Activated naive CD8-positive, alpha-beta T cell treated with anti-CD3 and anti-CD28 coated beads, Interleukin-2, amount 50 U/mL, for 16 hours (primary cell): ENCODE data around the gene NUTM1.
"Not testable (repeated sequence)": the region's sequence is repeated elsewhere in the genome, so short reads cannot be mapped to it uniquely, and the experiment has no call there.

Experiments used
- DNase-seq: peaks from one replicate; pipeline ENCODE4 v3.0.0-alpha.2; 2020; ENCODE audit warnings: low read depth, low spot score

NUTM1 gene

GRCh38 chr15:34336231-34336990 lies 6.7 kb upstream of the NUTM1 start:
- no peak for DNase-seq

GRCh38 chr15:34336991-34337556 lies 6.0 kb upstream of the NUTM1 start:
- DNase-seq, result no peak

DNA sequence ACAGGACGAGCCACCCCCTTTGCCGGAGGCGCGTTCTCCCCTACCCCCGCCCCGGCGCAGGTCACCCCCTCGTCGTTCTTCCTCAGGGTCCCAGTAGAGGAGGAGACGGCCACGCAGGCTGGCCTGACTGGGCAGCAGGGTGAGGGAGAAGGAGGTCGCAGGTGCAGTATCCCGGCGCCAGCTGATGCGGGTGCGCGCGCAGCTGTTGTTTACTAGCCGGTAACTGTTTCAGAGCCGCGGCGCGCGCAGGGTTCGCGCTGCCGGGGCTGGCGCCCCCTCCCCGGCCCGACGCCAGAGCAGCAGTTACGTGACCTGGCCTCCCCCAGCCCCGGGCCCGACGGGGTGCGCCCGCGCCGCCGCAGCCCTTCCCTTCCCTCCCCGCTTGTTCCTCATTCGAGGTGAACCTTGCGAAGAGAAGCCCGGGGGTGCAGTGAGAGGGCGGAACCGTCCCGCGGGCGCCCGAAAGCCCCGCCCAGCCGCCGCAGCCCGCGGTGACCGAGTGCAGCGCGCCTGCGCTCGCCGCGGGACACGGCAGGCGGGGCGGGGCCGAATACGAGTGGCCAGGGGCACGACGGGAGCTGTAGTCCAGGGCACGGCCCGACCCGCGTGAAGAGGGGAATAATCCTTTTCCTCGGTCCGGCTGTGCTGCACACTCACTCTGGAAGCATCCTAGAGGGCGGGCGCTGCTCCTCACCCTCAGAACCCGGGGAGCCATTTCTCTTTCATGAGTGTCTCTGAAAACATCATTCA lies 5.4 kb upstream of the NUTM1 start, which contains the start of gene SLC12A6:
SLC12A6 (minus strand) TSS at position 225 of the 750 bp plus-strand sequence. CDS start 1,101 bp downstream, outside the sequence.
- peak; percentile 84 for DNase-seq

GRCh38 chr15:34338347-34338746 lies 4.8 kb upstream of the NUTM1 start:
- no peak for DNase-seq

DNA sequence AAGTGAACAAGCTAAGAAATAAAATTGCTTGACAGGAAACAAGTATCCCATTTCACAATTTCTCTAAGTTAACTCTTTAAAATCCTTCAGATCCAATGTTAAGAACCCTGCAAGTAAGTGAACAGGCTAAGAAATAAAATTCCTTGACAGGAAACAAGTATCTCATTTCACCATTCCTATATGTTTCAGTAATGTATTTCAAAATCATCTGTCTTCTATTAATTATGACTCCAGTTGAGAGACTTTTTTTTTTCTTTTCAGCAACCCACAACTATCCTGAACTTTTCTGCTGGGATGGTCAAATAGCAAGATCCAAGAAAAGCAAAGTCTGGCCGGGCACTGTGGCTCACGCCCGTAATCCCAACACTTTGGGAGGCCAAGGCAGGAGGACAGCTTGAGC lies 3.2 kb upstream of the NUTM1 start:
- no peak for DNase-seq

DNA sequence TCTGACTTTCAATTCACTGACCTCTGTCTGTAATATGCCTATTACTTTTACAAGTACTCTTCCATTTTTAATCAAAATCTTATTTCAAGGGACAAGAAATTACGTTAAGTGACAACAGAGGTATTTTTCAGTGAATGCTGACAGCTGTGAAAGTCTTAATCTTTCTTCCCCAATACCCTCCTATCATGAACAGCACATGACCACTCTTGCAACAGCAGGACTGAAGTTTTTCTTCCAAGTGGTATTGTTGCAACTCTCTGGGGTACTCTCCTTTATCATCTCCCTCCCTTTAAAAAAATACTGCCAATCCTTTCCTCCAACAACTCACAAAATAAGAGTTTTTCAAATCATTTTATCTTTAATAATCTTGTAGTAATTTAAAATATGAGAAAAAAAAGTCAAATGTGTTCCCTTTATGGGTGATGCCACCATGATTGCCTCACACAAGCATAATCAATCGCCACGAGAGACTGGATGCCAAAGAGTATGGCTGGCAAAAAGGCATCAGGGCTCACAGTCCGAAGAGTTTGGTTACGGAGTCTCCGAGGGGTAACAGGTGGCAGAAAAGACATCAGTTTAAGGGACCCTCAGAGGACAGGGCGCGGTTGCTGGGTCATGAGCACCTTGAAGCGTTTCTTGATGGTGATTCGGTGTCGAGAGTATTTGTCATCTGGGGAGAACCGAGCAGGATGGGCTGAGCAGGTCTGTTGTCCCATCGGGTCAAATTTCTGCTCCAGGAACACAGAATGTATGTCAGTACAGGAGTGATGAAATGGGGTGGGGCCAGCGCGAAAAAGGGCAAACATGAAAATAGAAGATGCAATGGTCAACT lies 1.5 kb upstream of the NUTM1 start:
- no peak for DNase-seq

GRCh38 chr15:34342213-34342736 lies 840 bp upstream of the NUTM1 start:
- not testable (repeated sequence) for DNase-seq

DNA sequence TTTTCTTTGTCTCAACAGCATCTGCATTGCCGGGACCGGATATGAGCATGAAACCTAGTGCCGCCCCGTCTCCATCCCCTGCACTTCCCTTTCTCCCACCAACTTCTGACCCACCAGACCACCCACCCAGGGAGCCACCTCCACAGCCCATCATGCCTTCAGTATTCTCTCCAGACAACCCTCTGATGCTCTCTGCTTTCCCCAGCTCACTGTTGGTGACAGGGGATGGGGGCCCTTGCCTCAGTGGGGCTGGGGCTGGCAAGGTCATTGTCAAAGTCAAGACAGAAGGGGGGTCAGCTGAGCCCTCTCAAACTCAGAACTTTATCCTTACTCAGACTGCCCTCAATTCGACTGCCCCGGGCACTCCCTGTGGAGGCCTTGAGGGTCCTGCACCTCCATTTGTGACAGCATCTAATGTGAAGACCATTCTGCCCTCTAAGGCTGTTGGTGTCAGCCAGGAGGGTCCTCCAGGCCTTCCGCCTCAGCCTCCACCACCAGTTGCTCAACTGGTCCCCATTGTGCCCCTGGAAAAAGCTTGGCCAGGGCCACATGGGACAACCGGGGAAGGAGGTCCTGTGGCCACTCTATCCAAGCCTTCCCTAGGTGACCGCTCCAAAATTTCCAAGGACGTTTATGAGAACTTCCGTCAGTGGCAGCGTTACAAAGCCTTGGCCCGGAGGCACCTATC lies 5.0 kb downstream of the NUTM1 start:
- no peak for DNase-seq

GRCh38 chr15:34348735-34349300 lies 5.7 kb downstream of the NUTM1 start:
- DNase-seq, result no peak

- no peak for DNase-seq
Observed at GRCh38 chr15:34349769-34350168, 6.7 kb downstream of the NUTM1 start.

- not testable (repeated sequence) for DNase-seq
Observed at GRCh38 chr15:34352996-34353395, 9.9 kb downstream of the NUTM1 start.

- DNase-seq, result no peak
Observed at GRCh38 chr15:34353627-34354026, 10.5 kb downstream of the NUTM1 start.

DNA sequence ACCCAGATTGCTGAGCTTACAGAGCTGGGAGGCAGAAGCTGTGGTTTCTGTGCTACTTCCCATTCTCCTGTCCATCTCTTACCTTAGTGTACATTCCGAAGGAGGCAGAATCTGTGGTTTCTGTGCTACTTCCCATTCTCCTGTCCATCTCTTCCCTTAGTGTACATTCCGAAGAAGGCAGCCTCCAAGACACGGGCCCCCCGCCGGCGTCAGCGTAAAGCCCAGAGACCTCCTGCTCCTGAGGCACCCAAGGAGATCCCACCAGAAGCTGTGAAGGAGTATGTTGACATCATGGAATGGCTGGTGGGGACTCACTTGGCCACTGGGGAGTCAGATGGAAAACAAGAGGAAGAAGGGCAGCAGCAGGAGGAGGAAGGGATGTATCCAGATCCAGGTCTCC lies 11.2 kb downstream of the NUTM1 start:
- no peak for DNase-seq

GRCh38 chr15:34355241-34355640 lies 12.1 kb downstream of the NUTM1 start:
- no peak for DNase-seq

DNA sequence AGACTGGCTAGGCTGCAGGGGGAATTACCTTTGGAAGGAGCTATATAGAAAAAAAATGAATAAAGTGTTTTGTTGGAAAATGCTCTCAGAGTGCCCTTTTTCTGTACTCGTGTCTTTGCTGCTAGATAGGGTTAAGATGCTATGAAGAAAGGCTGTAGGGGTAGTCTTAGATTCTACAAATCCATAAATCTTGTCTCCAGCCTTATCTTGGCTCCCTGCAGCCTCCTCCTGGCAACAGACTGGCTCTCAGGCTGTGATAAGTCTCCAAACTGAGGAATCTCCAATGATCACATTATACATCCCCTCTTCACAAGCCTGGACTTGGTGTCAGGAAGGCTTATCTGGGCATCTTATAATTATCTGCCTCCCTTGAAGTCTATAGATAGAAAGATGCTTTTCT lies 14.5 kb downstream of the NUTM1 start:
- DNase-seq, result no peak

- DNase-seq, result no peak
Observed at GRCh38 chr15:34358367-34358766, 15.3 kb downstream of the NUTM1 start.

GRCh38 chr15:34358948-34359347 lies 15.8 kb downstream of the NUTM1 start:
- no peak for DNase-seq

DNA sequence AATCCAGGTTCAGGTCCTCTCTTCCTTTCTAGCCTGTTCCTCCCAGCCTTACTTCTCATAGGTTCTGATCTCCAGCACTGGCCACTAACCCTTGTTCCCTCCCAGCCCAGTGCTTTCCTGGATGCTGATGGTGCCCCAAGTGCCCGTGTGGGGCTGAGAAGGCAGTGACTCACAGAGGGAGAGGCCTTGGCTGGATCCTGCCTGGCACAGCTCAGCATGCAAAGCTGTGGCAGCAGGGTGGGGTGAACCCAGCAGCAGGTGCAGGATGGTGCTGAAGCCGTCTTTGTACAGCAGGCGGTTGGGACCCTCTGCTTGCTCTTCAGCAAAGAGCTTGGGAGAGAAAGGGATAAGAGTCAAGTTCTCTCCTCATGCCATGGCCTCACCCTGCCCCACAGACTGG lies 16.3 kb downstream of the NUTM1 start:
- DNase-seq, result no peak

- no peak for DNase-seq
Observed at GRCh38 chr15:34360298-34360697, 17.2 kb downstream of the NUTM1 start.

DNA sequence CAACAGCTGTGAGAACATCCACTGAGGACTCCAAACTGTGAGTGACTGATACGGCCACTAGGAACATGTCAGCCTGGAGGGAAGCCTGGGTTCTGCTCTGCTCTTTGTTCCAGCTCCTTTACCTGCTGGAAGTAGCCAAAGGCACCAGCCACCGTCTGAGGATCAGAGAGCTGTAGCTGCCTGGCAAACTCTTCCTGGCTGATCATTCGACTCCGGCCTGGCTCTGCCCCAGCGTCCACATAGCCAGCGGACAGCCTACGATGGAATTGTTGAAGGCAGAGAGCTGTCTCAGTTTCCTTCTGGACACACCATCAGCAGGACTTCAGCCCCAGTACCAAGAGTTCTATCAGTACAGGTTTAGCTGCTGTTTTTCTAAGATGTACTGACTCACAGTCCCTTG lies 18.2 kb downstream of the NUTM1 start:
- no peak for DNase-seq
